Activated naive CD4-positive, alpha-beta T cell treated with anti-CD3 and anti-CD28 coated beads for 36 hours (primary cell): ENCODE results near the gene MAGI2. TPM values are rescaled to one million over a fixed set of nuclear protein-coding genes. Genes with fewer than 3 reads are reported as not detected.

Experiments used
- CTCF ChIA-PET: fragments of 350-600 bp; sonication (Branson Sonifier 250); formaldehyde crosslinking; loops from one replicate; lab custom pipeline; 2021; ENCODE audit warnings: antibody characterized with exemption; lab: Charles Lee
- DNase-seq: peaks from one replicate; pipeline ENCODE4 v3.0.0-alpha.2; 2020
- H3K27ac Mint-ChIP-seq: one replicate; pipeline ENCODE4 v1.8.0; 2021; ENCODE audit warnings: mild to moderate bottlenecking, mixed read lengths
- H3K27me3 Mint-ChIP-seq: one replicate; pipeline ENCODE4 v1.8.0; 2021; ENCODE audit warnings: low read depth, mixed read lengths
- H3K36me3 Mint-ChIP-seq: one replicate; pipeline ENCODE4 v1.8.0; 2021; ENCODE audit warnings: low read depth, mixed read lengths
- H3K4me1 Mint-ChIP-seq: one replicate; pipeline ENCODE4 v1.8.0; 2021; ENCODE audit warnings: low read depth, mixed read lengths
- H3K4me3 Mint-ChIP-seq: one replicate; pipeline ENCODE4 v1.8.0; 2021; ENCODE audit warnings: mild to moderate bottlenecking, moderate library complexity, mixed read lengths
- H3K9me3 Mint-ChIP-seq: one replicate; pipeline ENCODE4 v1.8.0; 2021; ENCODE audit warnings: mixed read lengths
- intact Hi-C: fragments of 100-400 bp; cut with micrococcal nuclease; formaldehyde crosslinking; loops from one replicate; pipeline ENCODE4 v1.15.1; 2023
- total RNA-seq, 2 experiments: library from RNA; stranded (reverse); gene quantifications; one replicate each; pipeline ENCODE4 v1.2.3, GENCODE V29; 2021

The MAGI2 gene
- total RNA-seq, 2 experiments from 2014 or later, result 0.07 to 0.19 TPM

DNA sequence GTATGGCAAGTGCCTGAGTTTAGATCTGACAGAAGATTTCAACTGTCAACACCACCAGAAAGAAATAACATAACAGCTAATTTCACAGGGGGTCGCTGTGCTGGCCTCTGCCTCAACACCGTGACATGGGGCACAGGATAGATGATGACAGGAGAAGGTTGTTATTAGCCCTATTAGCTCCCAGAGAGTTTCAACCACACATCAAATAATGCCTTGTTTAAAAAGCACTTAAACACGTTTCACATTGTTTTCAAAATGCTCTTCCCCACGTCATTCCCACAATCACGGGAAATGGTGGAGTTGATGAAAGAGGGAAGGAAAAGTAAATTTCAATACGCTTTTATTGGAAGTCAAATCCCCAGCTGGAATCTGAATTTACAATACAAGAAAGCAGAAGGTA is 184.7 kb downstream of the MAGI2 start:
- no peaks in the 10 kb centered on the region for H3K4me1 Mint-ChIP-seq
- H3K9me3 Mint-ChIP-seq, result no peaks in the 10 kb centered on the region
- no peaks in the 10 kb centered on the region for H3K36me3 Mint-ChIP-seq
- no peaks in the 10 kb centered on the region for H3K27me3 Mint-ChIP-seq
- DNase-seq, result no peak
- CTCF ChIA-PET, result interaction anchor here (0.6 kb wide), 1 partner anchor 30 kb away, joined by 3 read pairs; no protein-coding TSS in a partner anchor
- intact Hi-C loops, result no loop called here
- no peak overlapping the region for H3K4me3 Mint-ChIP-seq
- H3K27ac Mint-ChIP-seq, result no peak overlapping the region

DNA sequence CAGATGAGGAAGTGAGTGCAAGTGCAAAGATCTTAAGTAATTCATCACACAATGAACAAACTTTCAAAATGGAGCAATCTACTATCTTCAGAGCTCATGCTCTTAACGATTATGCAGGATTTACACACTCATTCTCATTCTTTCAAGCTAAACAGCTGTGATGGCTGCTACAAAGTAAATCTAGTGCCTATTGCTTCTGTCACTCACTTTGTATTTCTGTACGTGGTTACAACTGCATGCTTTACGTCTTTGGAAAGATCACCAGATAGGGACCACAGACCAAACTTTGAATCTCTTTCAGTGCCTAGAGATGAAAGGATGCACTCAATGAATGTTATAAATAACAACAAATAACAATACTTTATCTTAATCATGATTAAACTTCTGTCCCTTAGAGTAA is 194.6 kb downstream of the MAGI2 start:
- no peak overlapping the region for H3K4me3 Mint-ChIP-seq
- CTCF ChIA-PET, result no interaction called here
- H3K4me1 Mint-ChIP-seq, result no peaks in the 10 kb centered on the region
- H3K36me3 Mint-ChIP-seq, result no peaks in the 10 kb centered on the region
- intact Hi-C loops, result no loop called here
- H3K27ac Mint-ChIP-seq, result no peak overlapping the region
- H3K9me3 Mint-ChIP-seq, result no peaks in the 10 kb centered on the region
- no peaks in the 10 kb centered on the region for H3K27me3 Mint-ChIP-seq
- no peak for DNase-seq

DNA sequence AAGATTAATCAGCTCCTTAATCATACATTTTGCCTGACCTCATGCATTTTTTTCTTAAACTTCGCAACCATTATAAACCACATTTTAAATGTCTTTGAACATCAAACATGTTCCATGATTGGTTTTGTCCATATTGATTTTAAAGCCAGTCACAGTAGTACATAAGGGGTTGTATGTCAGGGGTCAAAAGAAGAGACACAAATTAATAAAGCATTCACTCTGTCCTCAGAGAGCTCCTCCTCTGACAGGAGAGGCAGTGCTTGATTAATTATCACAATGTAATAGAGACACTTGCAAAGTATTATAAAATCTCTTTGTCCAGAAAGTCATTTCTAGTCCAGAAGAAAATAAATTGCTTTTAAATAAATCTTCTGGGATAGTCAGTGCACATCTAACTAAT is 195.5 kb downstream of the MAGI2 start:
- no peak overlapping the region for H3K4me3 Mint-ChIP-seq

DNA sequence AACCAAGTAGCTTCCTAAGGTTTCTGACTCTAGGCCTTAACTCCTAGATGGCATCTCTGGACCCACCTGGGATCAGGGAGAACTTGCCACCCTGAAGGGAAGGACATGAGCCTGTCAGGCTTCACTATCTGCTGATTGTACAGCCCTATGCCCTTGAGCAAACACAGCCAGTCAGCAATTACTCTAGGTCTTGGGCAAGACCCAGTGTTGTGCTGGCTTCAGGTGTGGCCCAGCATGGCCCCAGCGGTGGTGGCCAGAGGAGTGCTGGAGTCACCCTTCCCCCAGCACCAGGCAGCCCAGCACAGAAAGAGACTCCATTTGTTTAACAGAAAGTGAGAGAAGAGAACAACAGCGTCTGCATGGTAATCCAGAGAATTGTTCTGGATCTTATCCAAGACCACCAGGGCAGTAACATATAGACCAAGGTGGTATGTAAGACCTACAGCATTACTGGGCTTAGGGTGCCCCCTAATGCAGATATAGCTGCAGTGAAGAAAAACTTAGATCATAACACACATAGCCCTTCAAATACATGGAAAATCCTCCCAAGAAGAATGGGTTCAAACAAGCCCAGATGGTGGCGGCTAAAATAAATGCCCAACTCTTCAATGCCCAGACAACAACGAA is 207.7 kb downstream of the MAGI2 start:
- no peak for DNase-seq
- no peaks in the 10 kb centered on the region for H3K36me3 Mint-ChIP-seq
- H3K27me3 Mint-ChIP-seq, result no peaks in the 10 kb centered on the region
- no peak overlapping the region for H3K27ac Mint-ChIP-seq
- intact Hi-C loops, result no loop called here
- no peaks in the 10 kb centered on the region for H3K9me3 Mint-ChIP-seq
- no peak overlapping the region for H3K4me3 Mint-ChIP-seq
- no peaks in the 10 kb centered on the region for H3K4me1 Mint-ChIP-seq
- CTCF ChIA-PET, result no interaction called here

More for the DNA sequence above, 195.5 kb downstream of the MAGI2 start:
- no peaks in the 10 kb centered on the region for H3K27me3 Mint-ChIP-seq
- H3K36me3 Mint-ChIP-seq, result no peaks in the 10 kb centered on the region
- no peaks in the 10 kb centered on the region for H3K4me1 Mint-ChIP-seq
- CTCF ChIA-PET, result no interaction called here
- no peak overlapping the region for H3K27ac Mint-ChIP-seq
- no peaks in the 10 kb centered on the region for H3K9me3 Mint-ChIP-seq
- intact Hi-C loops, result no loop called here
- no peak for DNase-seq

DNA sequence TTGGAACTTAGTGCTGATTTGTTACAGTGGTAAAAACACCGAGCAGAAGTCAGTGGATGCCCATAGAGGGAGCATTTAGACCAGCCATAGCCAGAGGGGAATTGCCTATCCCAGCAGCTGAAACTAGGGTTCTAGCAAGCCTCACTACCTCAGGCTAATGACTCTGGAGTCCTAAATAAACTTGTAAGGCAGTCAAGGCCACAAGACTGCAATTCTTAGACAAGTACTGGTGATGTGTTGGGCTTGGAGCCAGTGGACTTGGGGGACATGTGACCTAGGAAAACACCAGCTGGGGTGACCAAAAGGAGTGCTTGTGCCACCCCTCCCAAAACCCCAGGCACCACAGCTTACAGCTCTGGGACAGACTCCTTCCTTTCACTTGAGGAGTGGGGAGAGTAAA is 209.0 kb downstream of the MAGI2 start:
- Mint-ChIP-seq H3K9me3 (no peaks in the 10 kb centered on the region), H3K4me1 (no peaks in the 10 kb centered on the region), H3K27ac (no peak overlapping the region), H3K27me3 (no peaks in the 10 kb centered on the region), H3K4me3 (no peak overlapping the region), H3K36me3 (no peaks in the 10 kb centered on the region)
- intact Hi-C loops, result no loop called here
- no peak for DNase-seq
- CTCF ChIA-PET, result no interaction called here

DNA sequence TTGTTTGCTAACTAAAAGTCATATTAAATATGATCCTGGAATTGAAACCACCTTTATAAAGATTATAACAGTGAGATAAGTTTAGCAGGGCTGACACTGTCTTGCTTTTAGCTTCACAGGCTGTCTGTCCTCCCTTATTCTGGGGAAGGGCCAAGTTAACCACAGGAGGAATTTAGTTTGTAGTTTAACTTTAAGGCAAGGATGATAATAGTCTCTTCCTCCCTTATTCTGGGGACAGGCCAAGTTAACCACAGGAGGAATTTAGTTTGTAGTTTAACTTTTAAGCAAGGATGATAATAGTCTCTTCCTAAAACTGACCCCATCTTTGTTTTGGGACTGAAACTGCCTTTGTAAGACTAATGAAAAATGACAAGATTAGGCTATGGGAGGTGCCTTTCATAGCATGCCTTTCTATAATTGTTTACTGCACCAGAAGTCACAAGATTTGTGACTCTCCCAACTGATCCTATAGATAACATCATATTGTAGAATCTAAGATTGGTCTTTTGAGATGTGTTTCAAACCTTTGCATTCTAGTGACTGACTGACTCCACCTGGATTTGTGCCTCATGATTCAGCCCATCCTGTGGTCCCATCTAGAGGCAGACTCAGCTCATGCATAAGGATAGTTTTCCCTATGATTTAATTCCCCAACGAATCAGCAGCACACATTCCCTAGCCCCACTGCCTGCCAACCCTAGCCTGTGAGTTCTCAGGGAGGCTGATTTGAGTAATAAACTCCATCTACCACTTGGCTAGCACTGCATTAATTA is 212.0 kb downstream of the MAGI2 start:
- CTCF ChIA-PET, result no interaction called here
- Mint-ChIP-seq H3K27me3 (no peaks in the 10 kb centered on the region), H3K9me3 (no peaks in the 10 kb centered on the region), H3K4me3 (no peak overlapping the region), H3K27ac (no peak overlapping the region), H3K36me3 (no peaks in the 10 kb centered on the region), H3K4me1 (no peaks in the 10 kb centered on the region)
- DNase-seq, result no peak
- intact Hi-C loops, result no loop called here

DNA sequence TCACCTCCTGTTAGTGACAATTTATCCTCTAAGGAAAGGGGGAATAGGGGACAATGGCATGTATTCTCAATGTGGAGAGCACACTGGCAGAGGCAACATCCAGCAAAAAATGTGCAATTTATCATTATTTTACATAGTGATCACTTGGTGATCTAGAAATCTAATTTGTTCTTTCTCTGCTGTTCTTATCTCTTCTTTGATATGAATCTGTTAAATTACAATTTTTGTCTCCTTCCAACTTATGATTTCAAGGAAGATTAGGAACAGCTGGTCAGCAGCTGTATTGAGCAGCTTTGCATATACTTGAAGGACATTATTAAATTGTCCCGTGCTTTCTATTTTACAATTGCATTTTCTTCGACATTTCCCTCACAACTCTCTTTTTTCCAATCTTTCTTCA is 213.1 kb downstream of the MAGI2 start:
- Mint-ChIP-seq H3K4me3 (no peak overlapping the region), H3K4me1 (no peaks in the 10 kb centered on the region), H3K9me3 (no peaks in the 10 kb centered on the region), H3K27ac (no peak overlapping the region), H3K36me3 (no peaks in the 10 kb centered on the region), H3K27me3 (no peaks in the 10 kb centered on the region)
- intact Hi-C loops, result no loop called here
- CTCF ChIA-PET, result no interaction called here
- no peak for DNase-seq

DNA sequence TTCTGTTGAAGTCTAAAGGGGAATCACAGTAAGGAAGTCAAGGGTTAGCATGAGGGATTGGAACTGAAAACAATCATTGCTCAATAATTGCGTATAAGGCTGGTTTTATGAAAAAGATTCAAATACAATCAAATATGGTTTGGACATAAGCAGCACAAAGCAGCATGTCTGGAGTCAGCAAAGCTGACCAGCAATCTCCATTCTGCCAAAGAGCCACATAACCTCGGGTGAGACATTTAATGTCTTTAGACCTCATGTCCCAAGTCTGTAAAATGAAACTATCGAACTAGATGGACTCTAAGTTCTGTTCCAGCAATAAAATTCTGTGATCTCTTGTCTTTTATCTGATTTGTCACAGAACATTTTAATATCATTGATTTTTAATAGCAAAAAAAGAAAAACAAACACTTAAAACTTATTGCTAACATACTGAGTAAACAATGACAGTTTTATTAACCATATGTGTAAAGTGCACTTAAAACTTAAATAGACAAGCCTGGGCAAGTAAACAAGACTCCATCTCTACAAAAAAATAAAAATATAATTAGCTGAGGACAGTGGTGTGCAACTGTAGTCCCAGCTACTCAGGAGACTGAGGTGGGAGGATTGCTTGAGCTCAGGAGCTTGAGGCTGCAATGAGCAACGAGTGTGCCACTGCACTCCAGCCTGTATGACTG is 217.0 kb downstream of the MAGI2 start:
- intact Hi-C loops, result no loop called here
- CTCF ChIA-PET, result no interaction called here
- Mint-ChIP-seq H3K27me3 (no peaks in the 10 kb centered on the region), H3K27ac (no peak overlapping the region), H3K36me3 (no peaks in the 10 kb centered on the region), H3K4me1 (no peaks in the 10 kb centered on the region), H3K9me3 (no peaks in the 10 kb centered on the region), H3K4me3 (no peak overlapping the region)
- no peak for DNase-seq

DNA sequence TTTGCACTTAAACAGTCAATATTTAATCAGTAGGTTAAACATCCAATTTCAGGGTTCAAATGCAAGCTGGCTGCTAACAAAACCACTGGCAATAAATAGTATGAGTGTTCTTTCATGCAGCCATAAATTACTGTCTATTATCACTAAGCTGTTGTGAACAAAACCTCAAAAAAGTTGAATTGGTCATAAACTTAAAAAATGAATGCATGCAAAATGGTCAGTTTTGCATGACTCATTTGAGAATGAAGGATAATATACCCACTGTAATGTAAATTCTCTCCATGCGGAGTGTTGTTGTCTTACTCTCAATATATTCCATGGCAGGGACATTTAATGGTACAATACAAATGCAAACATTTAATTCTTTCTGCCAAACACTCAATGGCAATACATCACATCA is 226.4 kb downstream of the MAGI2 start:
- CTCF ChIA-PET, result no interaction called here
- Mint-ChIP-seq H3K4me3 (no peak overlapping the region), H3K4me1 (no peaks in the 10 kb centered on the region), H3K36me3 (no peaks in the 10 kb centered on the region), H3K27ac (no peak overlapping the region), H3K27me3 (no peaks in the 10 kb centered on the region), H3K9me3 (peaks cover 2% of the 10 kb centered on the region)
- DNase-seq, result no peak
- intact Hi-C loops, result no loop called here

DNA sequence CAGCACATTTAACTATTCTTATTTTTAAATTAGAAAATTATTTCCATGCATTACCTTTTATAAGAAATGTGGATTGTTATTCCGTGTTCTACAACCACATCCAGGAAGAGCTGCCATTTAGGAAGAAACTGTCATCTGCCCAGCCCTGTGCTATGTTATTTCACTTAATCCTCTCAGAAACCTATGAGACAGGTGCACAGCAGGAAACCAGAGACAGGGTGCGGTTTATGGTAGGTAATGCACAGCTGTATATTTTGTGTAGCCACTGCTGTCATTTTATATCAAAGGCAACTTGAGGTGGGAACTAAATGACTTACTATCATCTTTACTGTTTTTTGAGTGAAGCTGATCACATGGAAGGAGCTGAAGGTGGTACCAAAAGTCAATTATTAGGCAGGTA is 232.3 kb downstream of the MAGI2 start:
- H3K27me3 Mint-ChIP-seq, result no peaks in the 10 kb centered on the region
- no peak overlapping the region for H3K27ac Mint-ChIP-seq
- H3K4me3 Mint-ChIP-seq, result no peak overlapping the region
- no peaks in the 10 kb centered on the region for H3K9me3 Mint-ChIP-seq
- no peaks in the 10 kb centered on the region for H3K4me1 Mint-ChIP-seq
- CTCF ChIA-PET, result no interaction called here
- no peaks in the 10 kb centered on the region for H3K36me3 Mint-ChIP-seq
- no peak for DNase-seq
- intact Hi-C loops, result no loop called here

DNA sequence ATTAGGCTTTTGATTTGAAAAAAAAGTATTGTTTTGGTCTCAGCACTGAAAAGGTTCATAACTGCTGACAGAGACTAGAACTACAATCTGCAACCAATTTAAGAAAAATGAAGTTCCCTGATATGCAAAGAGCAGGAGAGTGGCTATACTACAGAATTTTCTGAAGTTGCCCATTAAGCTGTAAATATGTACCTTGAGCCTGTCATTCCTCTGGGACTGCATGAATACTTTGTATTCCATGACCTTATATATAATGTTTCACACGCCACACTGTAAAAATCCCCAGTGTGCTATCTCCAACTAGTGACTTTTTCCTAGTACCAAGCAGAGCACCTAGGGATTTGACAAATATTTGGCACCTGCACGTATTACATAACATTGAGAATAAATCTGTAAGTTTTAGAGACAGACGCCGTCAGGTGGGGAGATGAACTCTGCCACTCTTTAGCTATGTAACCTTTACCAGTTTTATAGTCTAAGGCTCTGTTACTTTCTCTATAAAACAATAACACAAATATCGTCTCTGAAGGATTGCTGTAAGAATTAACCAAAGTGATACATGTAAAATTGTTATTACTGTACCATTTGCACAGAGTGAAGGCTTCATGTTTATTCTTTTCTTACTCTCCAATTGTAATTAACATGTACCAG is 235.4 kb downstream of the MAGI2 start:
- Mint-ChIP-seq H3K4me1 (no peaks in the 10 kb centered on the region), H3K9me3 (no peaks in the 10 kb centered on the region), H3K4me3 (no peak overlapping the region), H3K36me3 (no peaks in the 10 kb centered on the region), H3K27ac (no peak overlapping the region), H3K27me3 (no peaks in the 10 kb centered on the region)
- CTCF ChIA-PET, result no interaction called here
- no peak for DNase-seq
- intact Hi-C loops, result no loop called here

DNA sequence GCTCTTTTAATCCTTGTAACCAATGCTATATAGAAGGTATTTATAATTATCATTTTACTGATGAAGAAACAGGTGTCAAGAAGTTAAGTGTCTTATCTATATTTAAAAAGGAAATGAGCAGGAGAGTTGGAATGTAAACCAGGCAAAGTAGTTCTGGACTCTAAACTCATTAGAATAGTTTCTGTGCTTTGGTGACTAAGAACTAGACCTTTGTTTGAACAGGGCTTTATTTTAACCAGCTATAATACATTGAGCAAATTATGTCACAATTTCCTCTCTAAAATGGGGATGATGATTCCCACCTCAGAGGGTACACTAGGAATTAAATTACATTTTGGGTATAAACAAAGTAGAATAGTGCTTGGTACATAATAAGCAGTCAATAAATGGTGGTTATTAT is 236.0 kb downstream of the MAGI2 start:
- H3K4me3 Mint-ChIP-seq, result no peak overlapping the region
- H3K36me3 Mint-ChIP-seq, result no peaks in the 10 kb centered on the region
- CTCF ChIA-PET, result no interaction called here
- intact Hi-C loops, result no loop called here
- H3K27me3 Mint-ChIP-seq, result no peaks in the 10 kb centered on the region
- H3K9me3 Mint-ChIP-seq, result no peaks in the 10 kb centered on the region
- H3K27ac Mint-ChIP-seq, result no peak overlapping the region
- H3K4me1 Mint-ChIP-seq, result no peaks in the 10 kb centered on the region
- no peak for DNase-seq
